Upper lobe of right lung (tissue), 1 donor: ENCODE results near the gene PITPNM2. TPM values are rescaled to one million over a fixed set of nuclear protein-coding genes. Genes with fewer than 3 reads are reported as not detected.
A peak's percentile ranks its signal among the peaks of the same experiment; 100 is the strongest.

Source experiments
- ATAC-seq: fragments of 200-7000 bp; cut with Tn5 transposase; one replicate; pipeline ENCODE4 v1.9.1; 2020; ENCODE audit warnings: mild to moderate bottlenecking, moderate library complexity
- DNase-seq: peaks from one replicate; pipeline ENCODE4 v3.0.0-alpha.2; 2020
- H3K27ac ChIP-seq: fragments of 200-600 bp; one replicate; pipeline ENCODE4 v1.8.0; 2022
- H3K27me3 ChIP-seq: fragments of 200-600 bp; one replicate; pipeline ENCODE4 v1.8.0; 2022; ENCODE audit warnings: mild to moderate bottlenecking
- H3K36me3 ChIP-seq: fragments of 200-600 bp; one replicate; pipeline ENCODE4 v1.8.0; 2022
- H3K4me1 ChIP-seq: fragments of 200-600 bp; one replicate; pipeline ENCODE4 v1.8.0; 2022
- H3K4me3 ChIP-seq: fragments of 200-600 bp; one replicate; pipeline ENCODE4 v1.8.0; 2022; ENCODE audit warnings: mild to moderate bottlenecking
- H3K9me3 ChIP-seq: fragments of 200-600 bp; one replicate; pipeline ENCODE4 v1.8.0; 2022
- CTCF ChIP-seq: fragments of 200-600 bp; IDR thresholded peaks from one replicate; pipeline ENCODE4 v1.8.0; 2022; ENCODE audit warnings: antibody characterized with exemption
- intact Hi-C: fragments of 100-400 bp; cut with DNase I; formaldehyde crosslinking; loops from one replicate; pipeline ENCODE4 v1.11.0; 2022
- total RNA-seq: library from RNA; stranded (reverse); fragmentation: NEBNext Ultra II Directional; extraction: Animal tissue kit (Norgen Biotek cat#: 25700); gene quantifications from one replicate; pipeline ENCODE4 v1.2.1, GENCODE V29; 2021
- donor health status: DM: no; HTN: yes; CAD: no; lungs with severe emphysema.

The PITPNM2 gene
- total RNA-seq, 1 donor from 2014 or later = 25.9 TPM

- ATAC-seq = no peak
- intact Hi-C loops = no loop called here
- Histone ChIP-seq H3K9me3 (no peaks in the 10 kb centered on the region), H3K4me1 (peaks cover 9% of the 10 kb centered on the region), H3K4me3 (no peak overlapping the region), H3K36me3 (no peaks in the 10 kb centered on the region), H3K27me3 (no peaks in the 10 kb centered on the region), H3K27ac (no peak overlapping the region)
- DNase-seq = no peak
- no peak for TF ChIP-seq CTCF
Measured at GRCh38 chr12:123133701-123134100, 17.2 kb downstream of the PITPNM2 start.

- Histone ChIP-seq H3K9me3 (no peaks in the 10 kb centered on the region), H3K27ac (no peak overlapping the region), H3K4me3 (no peak overlapping the region), H3K36me3 (no peaks in the 10 kb centered on the region), H3K27me3 (no peaks in the 10 kb centered on the region), H3K4me1 (peaks cover 9% of the 10 kb centered on the region)
- ATAC-seq = no peak
- DNase-seq = no peak
- no peak for TF ChIP-seq CTCF
- intact Hi-C loops = no loop called here
Measured at GRCh38 chr12:123132951-123133619, 17.8 kb downstream of the PITPNM2 start.

GRCh38 chr12:123131879-123132402 is 18.9 kb downstream of the PITPNM2 start:
- Histone ChIP-seq H3K27ac (peak overlapping the region; percentile 12), H3K27me3 (no peaks in the 10 kb centered on the region), H3K36me3 (no peaks in the 10 kb centered on the region), H3K9me3 (no peaks in the 10 kb centered on the region), H3K4me3 (no peak overlapping the region), H3K4me1 (peaks cover 15% of the 10 kb centered on the region)
- TF ChIP-seq CTCF = no peak
- intact Hi-C loops = no loop called here
- DNase-seq (no peak), ATAC-seq (peak; percentile 72)

GRCh38 chr12:123131291-123131832 is 19.5 kb downstream of the PITPNM2 start:
- peak; percentile 13 for ATAC-seq

GRCh38 chr12:123129621-123130020 is 21.3 kb downstream of the PITPNM2 start:
- no peak for TF ChIP-seq CTCF
- peaks cover 23% of the 10 kb centered on the region for H3K4me1 ChIP-seq
- H3K36me3 ChIP-seq = no peaks in the 10 kb centered on the region
- H3K9me3 ChIP-seq = no peaks in the 10 kb centered on the region
- intact Hi-C loops = no loop called here
- no peak overlapping the region for H3K27ac ChIP-seq
- DNase-seq (no peak), ATAC-seq (no peak)
- no peak overlapping the region for H3K4me3 ChIP-seq
- no peaks in the 10 kb centered on the region for H3K27me3 ChIP-seq

More at GRCh38 chr12:123131291-123131832, 19.5 kb downstream of the PITPNM2 start:
- DNase-seq = no peak
- no peaks in the 10 kb centered on the region for H3K27me3 ChIP-seq
- no peak for TF ChIP-seq CTCF
- no peak overlapping the region for H3K4me3 ChIP-seq
- intact Hi-C loops = no loop called here
- H3K9me3 ChIP-seq = no peaks in the 10 kb centered on the region
- H3K27ac ChIP-seq = peak overlapping the region; percentile 12
- H3K4me1 ChIP-seq = peaks cover 20% of the 10 kb centered on the region
- H3K36me3 ChIP-seq = no peaks in the 10 kb centered on the region
